Measurements from ENCODE around the gene IMP4.

The IMP4 gene

DNA sequence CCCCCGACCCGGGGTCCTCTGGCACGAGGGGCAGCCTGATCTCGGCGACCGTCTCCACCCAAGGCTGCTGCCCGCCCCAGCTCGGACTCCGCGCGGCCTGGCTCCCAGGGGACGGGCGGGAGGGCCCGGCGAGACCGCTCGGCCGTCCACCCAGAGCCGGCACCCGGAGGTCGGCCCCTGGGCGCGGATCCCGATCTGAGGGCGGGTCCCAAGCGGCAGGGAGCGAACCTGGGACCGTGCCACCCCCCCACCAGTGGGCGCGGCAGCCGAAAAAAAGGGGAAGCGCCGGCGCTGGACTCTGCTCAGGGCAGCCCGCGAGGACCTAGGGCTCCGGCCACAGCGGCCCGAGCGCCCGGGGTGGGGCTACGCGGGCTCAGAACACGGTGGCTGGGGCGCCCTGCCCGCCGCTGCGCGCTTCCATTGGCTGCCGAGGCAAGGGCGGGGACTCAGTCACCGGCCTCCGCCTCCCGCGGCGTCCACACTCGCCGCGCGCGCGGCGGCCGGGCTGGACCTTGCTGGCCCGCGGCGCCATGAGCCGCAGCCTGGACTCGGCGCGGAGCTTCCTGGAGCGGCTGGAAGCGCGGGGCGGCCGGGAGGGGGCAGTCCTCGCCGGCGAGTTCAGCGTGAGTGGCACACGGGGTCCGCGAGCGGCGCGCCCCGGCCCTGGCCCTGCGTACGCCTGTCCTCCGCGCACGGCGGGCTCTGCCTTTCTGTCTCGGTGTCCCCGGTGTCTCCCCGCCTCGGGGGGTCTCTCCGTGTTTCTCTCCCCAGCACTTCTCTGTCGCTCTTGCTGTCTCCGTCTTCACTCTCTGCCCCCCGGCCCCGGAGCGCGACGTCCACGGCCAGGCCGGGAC lies 13.1 kb downstream of the IMP4 start, which contains the start of gene PTPN18:
PTPN18 (plus strand) TSS at position 479 of the 854 bp plus-strand sequence; CDS start at position 531, 52 bp downstream.
- H3K4me3 ChIP-seq (ENCODE audit: low read depth, low read length): peak within 1 kb of the TSS; percentile 67
- POLR2A ChIA-PET: interaction anchor here (0.6 to 2.7 kb wide), 2 partner anchors 9 to 13 kb away, joined by 3 to 17 read pairs; partner anchors contain the start of gene IMP4
- no peak for DNase-seq (ENCODE audit: low read depth, low spot score)
- TF ChIP-seq, protein P1, sequence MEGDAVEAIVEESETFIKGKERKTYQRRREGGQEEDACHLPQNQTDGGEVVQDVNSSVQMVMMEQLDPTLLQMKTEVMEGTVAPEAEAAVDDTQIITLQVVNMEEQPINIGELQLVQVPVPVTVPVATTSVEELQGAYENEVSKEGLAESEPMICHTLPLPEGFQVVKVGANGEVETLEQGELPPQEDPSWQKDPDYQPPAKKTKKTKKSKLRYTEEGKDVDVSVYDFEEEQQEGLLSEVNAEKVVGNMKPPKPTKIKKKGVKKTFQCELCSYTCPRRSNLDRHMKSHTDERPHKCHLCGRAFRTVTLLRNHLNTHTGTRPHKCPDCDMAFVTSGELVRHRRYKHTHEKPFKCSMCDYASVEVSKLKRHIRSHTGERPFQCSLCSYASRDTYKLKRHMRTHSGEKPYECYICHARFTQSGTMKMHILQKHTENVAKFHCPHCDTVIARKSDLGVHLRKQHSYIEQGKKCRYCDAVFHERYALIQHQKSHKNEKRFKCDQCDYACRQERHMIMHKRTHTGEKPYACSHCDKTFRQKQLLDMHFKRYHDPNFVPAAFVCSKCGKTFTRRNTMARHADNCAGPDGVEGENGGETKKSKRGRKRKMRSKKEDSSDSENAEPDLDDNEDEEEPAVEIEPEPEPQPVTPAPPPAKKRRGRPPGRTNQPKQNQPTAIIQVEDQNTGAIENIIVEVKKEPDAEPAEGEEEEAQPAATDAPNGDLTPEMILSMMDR (IDR thresholded peaks at IDR 0.05; ENCODE audit: insufficient read depth, low read length, missing control alignments): peak; percentile 62
- CTCF ChIA-PET: interaction anchor here (0.8 to 4.9 kb wide), 9 partner anchors 11 to 174 kb away, joined by 3 to 39 read pairs (median 6); partner anchors contain the start of genes IMP4 and SMPD4

DNA sequence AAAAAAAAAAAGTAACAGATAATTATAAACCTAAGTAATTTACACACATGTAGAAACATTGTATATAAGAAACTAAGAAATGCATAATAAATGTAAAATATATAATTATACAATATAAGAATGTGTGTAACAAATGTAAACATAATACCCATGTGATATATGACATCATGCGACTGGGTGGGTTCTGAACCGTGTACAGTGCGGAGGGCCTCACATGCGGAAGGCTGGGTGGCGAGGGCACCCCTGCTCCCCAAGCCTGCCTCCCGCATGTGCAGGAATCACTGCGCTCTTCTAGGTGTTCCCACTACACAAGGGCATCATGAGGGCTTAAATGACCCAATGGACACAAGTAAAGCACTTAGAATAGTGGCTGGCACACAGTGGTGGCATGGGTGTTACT lies 15.2 kb downstream of the IMP4 start:
- TF ChIP-seq, protein P1 (IDR thresholded peaks at IDR 0.05; ENCODE audit: insufficient read depth, low read length, missing control alignments): no peak
- POLR2A ChIA-PET: no interaction called here
- no peak overlapping the region for H3K4me3 ChIP-seq (ENCODE audit: low read depth, low read length)
- no peak for DNase-seq (ENCODE audit: low read depth, low spot score)
- CTCF ChIA-PET: interaction anchor here (1.0 kb wide), 1 partner anchor 21 kb away, joined by 3 read pairs; no protein-coding TSS in a partner anchor

DNA sequence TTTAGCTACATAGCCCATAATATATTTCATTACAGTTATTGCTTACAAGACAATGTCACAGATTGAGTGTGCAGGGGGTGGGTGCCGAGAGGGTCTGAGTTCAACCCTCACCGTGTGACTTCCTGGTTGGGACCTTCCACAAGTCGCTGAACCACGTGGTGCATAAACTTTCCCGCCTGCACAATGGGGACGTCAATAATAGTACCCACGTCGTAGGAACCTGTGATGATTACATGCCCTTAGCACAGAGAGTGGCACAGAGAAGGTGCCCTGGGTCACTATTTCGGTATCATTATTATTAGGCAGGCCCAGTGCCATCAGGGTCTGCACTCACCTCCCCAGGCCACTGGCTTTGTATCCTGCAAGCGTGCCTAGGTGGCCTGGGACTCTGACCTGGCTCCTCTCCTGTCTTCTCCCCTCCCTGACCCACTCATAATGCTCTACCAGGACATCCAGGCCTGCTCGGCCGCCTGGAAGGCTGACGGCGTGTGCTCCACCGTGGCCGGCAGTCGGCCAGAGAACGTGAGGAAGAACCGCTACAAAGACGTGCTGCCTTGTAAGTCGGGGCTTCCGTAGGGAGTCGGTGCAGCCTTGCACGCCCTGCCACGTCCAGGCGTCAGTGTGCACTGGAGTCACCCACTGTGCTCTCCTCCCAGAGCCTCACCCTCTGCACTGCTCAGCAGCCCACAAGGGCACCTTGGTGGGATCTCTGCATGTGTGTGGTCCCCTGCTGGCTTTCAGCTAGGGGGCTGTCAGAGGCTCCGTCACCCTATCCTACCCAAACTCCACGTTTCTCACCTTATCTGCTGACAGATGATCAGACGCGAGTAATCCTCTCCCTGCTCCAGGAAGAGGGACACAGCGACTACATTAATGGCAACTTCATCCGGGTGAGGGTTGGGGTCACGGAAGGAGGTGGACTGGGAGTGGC lies 16.0 kb downstream of the IMP4 start:
- POLR2A ChIA-PET: no interaction called here
- DNase-seq (ENCODE audit: low read depth, low spot score): no peak
- CTCF ChIA-PET: no interaction called here
- TF ChIP-seq, protein P1 (IDR thresholded peaks at IDR 0.05; ENCODE audit: insufficient read depth, low read length, missing control alignments): no peak
- no peak overlapping the region for H3K4me3 ChIP-seq (ENCODE audit: low read depth, low read length)

DNA sequence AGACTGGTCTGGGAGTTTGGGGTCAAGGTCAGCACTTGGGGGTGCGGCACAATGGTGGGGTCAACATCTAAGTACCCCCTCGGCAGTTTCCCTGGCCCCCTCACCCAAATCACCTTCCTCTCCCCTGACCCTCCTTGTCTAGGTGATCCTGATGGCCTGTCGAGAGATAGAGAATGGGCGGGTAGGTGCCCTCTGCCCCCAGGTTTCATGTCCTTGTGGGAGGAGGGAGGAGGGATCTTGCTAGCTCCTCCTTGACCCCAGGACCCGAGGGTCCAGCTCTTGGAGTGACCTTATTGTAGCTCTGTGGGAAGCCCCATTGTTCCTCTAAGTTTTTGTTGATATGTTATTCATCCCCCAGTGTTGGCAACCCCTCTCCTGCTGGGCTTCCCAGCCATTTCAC lies 16.8 kb downstream of the IMP4 start:
- H3K4me3 ChIP-seq (ENCODE audit: low read depth, low read length): no peak overlapping the region
- no peak for DNase-seq (ENCODE audit: low read depth, low spot score)
- ChIA-PET POLR2A (no interaction called here), CTCF (interaction anchor here (1.8 kb wide), 1 partner anchor 14 kb away, joined by 7 read pairs; no protein-coding TSS in a partner anchor)
- TF ChIP-seq, protein P1 (IDR thresholded peaks at IDR 0.05; ENCODE audit: insufficient read depth, low read length, missing control alignments): no peak

DNA sequence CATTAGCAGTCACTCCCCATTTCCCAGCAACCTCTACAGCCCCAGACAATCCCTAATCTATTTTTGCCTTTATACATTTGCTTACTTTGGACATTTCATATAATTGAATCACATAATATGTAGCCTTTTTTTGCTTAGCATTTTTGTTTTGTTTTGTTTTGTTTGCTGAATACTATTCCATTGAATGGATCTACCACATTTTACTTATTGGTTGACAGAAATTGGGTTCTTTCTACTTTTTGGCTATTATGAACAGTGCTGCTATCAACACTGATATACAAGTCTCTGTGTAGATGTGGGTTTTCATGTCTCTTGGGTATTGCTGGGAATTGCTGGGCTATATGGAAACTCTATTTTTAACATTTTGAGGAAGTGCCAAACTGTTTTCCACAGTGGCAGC lies 20.8 kb downstream of the IMP4 start:
- DNase-seq (ENCODE audit: low read depth, low spot score): no peak
- TF ChIP-seq, protein P1 (IDR thresholded peaks at IDR 0.05; ENCODE audit: insufficient read depth, low read length, missing control alignments): no peak
- ChIA-PET CTCF (interaction anchor here (1.0 kb wide), 1 partner anchor 10 kb away, joined by 3 read pairs; no protein-coding TSS in a partner anchor), POLR2A (no interaction called here)
- no peak overlapping the region for H3K4me3 ChIP-seq (ENCODE audit: low read depth, low read length)
